ENCODE measurements around the gene ZNF132.
A peak's percentile ranks its signal among the peaks of the same experiment; 100 is the strongest.
"Not testable (repeated sequence)": the region's sequence is repeated elsewhere in the genome, so short reads cannot be mapped to it uniquely, and the experiment has no call there.

Gene ZNF132

GRCh38 chr19:58439576-58440554 lies at the start of gene ZNF132:
Gene ZNF132 (minus strand): TSS chr19:58440153. CDS start chr19:58439821, 332 bp downstream.
- peak; percentile 98 for DNase-seq

GRCh38 chr19:58484349-58484748 lies 44.4 kb upstream of the ZNF132 start:
- DNase-seq = not testable (repeated sequence)

- DNase-seq = no peak
These were observed 43.8 kb upstream of the ZNF132 start for GRCh38 chr19:58483776-58484175.

DNA sequence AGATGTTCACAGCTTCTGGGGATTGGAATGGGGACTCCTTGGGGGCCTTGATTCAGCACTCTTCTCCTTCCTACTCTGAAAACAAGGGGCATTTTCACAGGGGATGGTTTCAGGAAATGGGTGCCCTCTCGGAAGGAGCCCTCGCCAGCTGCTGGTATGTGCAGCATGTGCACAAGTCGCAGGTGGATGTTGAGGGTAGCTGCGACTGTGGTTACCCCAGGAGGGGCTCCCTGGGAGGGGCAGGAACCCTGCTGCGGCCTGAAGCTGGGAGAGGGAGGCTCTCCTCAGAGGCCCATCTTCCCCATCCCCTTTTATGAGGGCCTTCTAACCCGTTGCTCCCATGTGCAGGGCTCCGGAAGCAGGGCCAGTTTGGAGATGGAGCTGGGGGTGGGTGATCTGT lies 42.4 kb upstream of the ZNF132 start:
- DNase-seq = no peak

GRCh38 chr19:58480831-58481230 lies 40.9 kb upstream of the ZNF132 start:
- no peak for DNase-seq

- DNase-seq = no peak
These were observed 40.5 kb upstream of the ZNF132 start for GRCh38 chr19:58480481-58480830.

GRCh38 chr19:58479736-58480480 lies 40.0 kb upstream of the ZNF132 start:
- no peak for DNase-seq

GRCh38 chr19:58479303-58479702 lies 39.4 kb upstream of the ZNF132 start:
- no peak for DNase-seq

GRCh38 chr19:58477871-58478270 lies 37.9 kb upstream of the ZNF132 start:
- DNase-seq = no peak

- DNase-seq = no peak
These were observed 37.2 kb upstream of the ZNF132 start for GRCh38 chr19:58477130-58477529.

DNA sequence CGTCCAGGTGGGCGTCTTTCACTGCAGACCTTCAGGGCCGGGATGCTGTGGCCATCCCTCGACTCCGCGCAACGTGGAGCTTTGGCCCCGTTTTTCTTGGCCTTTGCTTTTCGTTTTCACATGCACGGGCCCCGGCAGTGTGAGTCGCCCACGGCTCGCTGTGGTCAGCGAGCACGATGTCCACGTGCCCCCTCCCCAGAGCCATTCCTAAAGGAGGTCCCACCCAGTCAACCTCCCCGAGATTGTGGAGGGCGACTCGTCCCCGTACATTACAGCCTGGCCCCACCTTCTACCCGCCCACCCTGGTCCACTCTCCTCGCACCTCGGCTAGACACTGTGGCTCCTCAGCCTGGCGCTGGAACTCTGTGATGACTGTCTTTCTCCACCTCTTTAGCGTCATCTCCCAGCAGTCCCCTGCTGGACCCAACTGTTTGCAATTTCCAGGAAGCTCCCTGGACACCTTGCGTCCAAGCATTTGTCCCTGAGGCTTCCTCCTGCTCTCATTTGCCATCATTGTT lies 36.6 kb upstream of the ZNF132 start:
- DNase-seq = no peak

DNA sequence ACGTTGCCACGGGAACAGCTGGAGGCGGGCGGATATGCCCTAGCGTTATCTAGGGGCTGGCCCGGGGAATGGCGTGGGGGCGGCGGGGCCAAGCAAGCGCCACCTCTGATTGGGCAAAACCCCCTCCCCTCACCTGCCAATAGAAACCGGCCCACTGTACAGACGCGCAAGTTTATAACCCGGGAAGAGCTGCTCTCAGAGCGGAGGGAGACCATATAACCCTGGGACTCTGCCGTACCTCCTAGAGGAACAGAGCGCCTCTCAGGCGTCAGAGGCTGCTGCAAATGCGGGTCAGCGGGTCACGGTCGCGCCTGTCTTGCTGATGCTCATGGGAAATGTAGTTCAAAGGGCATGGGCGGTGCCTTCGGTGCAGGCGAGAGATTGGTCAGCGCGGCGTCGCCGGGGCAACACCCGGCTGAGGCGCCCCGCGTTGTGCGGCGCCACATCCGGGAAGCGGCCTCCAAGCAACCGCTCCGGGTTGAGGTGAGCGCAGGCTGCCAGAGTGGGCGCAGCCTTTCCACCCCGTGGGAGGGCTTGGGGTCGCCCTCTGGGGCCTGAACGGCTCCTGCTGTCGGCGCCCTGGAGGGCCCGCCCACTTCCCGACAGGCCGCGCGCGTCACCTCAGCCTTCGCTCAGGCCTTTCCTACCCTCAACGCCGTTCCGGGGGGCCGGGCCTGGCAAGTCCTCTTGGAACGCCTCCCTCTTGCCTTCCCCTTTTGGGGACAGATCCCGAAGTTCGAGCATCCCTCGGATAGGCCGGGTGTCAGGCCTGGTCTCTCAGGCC lies 36.0 kb upstream of the ZNF132 start, which contains the start of gene ZNF446:
Gene ZNF446, plus strand, starts transcription at position 639 of the 784 bp plus-strand sequence. CDS start 867 bp downstream, outside the sequence.
- peak; percentile 96 for DNase-seq

GRCh38 chr19:58474997-58475713 lies 35.2 kb upstream of the ZNF132 start:
- no peak for DNase-seq

DNA sequence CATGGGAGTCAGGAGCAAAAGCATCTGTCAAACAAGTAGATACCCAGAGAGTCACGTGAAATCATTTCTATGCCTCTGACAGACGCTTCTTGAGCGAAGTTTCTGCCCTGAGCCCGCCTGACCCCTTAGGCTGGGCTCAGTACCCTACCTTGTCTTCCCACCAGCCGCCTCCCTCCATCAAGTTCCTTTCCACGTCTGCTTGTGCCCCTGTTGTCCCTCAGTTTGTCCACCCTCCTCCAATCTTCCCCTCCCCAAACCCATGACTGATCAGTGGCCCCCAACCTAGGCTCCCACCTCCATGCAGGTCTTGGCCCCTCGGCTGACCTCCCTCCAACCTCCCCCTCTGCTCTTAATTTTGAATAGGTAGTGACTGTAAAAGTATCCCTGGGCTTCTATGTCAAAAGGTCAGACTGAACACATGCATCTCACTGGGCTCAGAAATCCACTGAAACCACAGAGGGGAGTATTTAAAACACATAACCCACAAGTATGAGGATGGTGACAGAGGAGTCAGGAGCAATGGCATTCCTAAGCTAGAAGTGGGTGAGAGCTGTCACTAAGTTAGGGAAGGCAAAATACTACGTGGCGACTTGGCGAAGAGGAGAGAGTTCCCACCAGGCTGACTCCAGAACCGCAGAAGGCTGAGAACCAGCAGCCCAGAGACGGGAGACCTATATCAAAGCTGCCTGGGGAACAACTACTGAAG lies 34.5 kb upstream of the ZNF132 start:
- no peak for DNase-seq

DNA sequence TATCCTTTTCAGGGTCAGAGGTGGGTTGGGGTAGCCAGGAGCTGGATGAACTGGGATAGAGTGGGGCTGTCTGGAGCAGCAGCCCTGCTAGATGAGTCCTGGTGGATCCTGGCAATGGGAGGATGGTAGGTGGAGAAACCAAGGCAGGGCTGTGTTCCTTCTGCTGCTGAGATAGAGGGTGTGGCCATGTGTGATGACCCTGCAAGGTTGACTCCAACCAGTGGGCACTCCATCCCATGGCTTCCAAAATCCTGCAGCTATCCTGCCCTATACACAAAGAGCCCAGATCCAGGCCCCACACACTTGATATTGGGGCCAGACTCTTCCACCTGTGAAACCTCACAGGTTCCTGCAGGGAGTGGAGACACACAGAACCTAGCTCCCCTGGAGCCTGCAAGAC lies 33.8 kb upstream of the ZNF132 start:
- DNase-seq = no peak

DNA sequence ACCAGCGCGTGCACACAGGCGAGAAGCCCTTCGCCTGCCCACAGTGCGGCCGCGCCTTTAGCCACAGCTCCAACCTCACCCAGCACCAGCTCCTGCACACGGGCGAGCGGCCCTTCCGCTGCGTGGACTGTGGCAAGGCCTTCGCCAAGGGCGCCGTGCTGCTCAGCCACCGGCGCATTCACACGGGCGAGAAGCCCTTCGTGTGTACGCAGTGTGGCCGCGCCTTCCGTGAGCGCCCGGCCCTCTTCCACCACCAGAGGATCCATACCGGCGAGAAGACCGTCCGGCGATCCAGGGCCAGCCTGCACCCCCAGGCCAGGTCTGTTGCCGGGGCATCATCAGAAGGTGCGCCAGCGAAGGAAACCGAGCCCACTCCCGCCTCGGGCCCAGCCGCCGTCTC lies 31.8 kb upstream of the ZNF132 start:
- DNase-seq = no peak

DNA sequence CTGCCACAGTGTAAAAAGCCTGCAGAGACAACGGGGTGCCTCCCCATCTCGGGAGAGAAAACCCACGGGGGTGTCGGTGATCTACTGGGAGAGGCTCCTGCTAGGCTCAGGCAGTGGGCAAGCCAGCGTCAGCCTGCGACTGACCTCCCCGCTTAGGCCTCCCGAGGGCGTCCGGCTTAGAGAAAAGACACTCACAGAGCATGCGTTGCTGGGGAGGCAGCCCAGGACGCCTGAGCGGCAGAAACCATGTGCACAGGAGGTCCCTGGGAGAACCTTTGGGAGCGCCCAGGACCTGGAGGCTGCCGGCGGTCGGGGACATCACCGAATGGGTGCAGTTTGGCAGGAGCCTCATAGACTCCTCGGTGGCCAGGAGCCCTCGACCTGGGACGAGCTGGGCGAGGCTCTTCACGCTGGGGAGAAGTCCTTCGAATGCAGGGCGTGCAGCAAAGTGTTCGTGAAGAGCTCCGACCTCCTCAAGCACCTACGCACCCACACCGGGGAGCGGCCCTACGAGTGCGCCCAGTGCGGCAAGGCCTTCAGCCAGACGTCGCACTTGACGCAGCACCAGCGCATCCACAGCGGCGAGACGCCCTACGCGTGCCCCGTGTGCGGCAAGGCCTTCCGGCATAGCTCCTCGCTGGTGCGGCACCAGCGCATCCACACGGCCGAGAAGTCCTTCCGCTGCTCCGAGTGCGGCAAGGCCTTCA lies 31.0 kb upstream of the ZNF132 start:
- not testable (repeated sequence) for DNase-seq

- no peak for DNase-seq
These were observed 29.5 kb upstream of the ZNF132 start for GRCh38 chr19:58469241-58470013.

DNA sequence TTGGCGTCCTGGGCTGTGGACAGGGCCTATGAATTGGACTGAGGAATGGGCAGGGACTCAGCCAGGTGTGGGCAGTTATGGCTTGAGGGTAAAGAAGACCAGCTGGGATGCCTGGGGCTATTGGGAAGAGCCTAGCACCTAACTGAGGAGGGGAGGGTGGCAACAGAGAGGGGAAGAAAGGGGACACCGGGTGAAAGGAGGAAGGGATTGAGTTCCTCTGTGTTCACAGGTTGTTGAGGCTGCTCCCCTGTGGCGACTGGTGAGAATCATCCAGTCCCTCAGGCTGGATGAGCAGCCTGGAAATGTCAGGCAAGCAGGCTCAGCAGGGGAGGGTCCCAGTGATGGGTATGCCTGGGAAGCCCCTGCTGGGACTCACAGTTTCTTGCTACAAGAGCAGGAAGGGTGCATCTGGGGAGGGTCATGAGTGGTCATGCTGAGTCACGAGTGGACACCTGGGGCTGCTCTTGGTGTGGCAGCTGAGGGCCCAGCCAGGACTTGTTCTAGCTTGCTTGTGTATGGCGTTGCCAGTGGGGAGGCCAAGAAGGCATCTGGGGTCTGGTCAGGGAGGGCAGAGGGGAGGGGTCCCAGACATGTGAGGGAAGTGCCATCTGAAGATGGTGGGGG lies 28.4 kb upstream of the ZNF132 start:
- no peak for DNase-seq
